ENCODE measurements around the gene RIOK1.
A peak's percentile ranks its signal among the peaks of the same experiment; 100 is the strongest.
"Not testable (repeated sequence)": the region's sequence is repeated elsewhere in the genome, so short reads cannot be mapped to it uniquely, and the experiment has no call there.

RIOK1 gene

DNA sequence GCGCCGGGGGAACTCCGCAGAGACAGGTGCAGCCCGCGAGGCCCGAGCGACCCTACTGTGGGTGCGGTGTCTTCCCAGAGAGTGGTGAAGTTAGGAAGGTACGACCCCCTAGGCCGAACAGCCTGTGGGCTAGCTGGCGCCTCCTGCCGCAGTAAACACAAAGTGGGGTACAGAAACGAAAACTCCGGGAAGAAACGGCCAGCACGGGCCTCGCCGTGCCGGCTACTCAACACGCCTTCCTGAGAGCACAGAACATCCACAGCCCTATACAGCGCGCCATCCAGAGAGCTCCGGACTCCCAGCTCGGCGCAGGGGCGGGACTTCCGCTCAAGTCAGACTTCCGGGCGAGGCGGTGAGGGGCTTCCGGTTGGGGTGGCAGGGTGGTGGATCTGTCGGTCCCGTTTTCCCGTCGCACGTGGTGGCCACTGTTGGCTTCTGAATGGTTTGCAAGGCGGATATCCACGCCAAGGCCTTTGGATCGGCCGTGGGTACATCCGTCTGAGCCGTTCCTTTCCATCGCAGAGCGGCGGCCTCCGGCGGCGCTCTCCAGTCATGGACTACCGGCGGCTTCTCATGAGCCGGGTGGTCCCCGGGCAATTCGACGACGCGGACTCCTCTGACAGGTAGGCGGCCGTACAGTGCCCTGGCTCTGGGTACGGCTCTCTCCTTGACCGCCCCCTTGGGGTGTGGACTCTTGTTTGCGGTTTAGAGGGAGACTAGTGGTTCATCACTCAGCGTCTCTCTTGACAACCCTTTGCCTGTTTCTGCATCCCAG, at the start of gene RIOK1, which contains the start of gene CAGE1:
RIOK1 (plus strand) TSS at position 358 of the 775 bp plus-strand sequence; CDS start at position 553, 195 bp downstream.
CAGE1 (minus strand) TSS at position 292 of the 775 bp plus-strand sequence. CDS start 2,569 bp downstream, outside the sequence.
- DNase-seq (ENCODE audit: low spot score) = peak; percentile 99

DNA sequence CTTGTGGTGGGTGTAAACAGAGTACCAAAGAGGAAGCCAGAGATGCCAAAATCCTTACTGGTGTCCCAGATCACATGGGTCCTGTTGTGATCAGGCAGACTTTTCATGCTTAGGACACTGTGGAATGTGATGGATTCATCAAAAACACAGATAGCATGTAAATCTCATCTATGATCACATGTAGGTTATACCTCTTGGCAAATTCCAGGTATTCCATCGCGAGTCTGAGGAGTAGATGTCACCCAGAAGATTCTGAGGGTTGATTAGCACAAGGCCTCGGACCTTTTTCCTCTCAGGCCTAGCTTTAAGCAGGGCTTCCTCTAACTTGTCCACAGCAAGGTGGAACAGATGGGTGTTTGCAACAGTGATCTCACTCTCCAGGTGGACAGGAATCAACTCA, 48.3 kb upstream of the RIOK1 start:
- no peak for DNase-seq (ENCODE audit: low spot score)

DNA sequence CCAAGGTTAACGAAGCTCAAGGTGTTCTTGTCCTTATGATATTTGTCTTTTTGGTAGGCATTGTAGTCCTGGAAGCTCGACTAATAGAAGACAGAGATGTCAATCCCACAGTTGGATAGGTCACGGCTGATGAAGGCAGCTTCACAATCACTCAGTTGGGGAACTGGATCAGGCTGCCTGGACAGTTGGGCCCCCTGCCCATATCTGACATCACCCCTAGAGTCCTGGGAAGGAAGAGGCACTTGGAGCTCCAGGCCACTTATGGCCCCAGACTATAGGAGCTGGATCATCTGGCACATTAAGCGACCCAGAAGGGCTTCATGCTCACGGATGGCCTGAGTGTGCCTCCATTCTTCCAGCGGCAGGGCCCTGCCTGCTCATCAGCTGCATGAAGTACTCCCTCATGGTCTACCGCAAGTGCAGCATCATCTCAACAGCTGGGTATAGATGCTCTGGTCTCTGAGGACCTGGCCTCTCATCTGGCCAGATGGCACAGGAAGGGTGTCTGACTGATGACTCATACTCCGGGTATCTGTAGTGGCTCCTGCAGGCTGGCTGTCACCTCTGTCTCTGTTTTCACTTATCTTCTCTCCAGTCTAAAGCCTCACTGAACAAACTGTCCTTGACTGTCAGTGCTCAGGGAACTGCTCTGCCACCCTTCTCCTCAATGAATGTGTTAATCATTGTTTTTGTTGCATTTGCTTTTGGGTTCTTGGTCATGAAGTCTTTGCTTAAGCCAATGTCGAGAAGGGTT, 47.4 kb upstream of the RIOK1 start:
- no peak for DNase-seq (ENCODE audit: low spot score)

DNA sequence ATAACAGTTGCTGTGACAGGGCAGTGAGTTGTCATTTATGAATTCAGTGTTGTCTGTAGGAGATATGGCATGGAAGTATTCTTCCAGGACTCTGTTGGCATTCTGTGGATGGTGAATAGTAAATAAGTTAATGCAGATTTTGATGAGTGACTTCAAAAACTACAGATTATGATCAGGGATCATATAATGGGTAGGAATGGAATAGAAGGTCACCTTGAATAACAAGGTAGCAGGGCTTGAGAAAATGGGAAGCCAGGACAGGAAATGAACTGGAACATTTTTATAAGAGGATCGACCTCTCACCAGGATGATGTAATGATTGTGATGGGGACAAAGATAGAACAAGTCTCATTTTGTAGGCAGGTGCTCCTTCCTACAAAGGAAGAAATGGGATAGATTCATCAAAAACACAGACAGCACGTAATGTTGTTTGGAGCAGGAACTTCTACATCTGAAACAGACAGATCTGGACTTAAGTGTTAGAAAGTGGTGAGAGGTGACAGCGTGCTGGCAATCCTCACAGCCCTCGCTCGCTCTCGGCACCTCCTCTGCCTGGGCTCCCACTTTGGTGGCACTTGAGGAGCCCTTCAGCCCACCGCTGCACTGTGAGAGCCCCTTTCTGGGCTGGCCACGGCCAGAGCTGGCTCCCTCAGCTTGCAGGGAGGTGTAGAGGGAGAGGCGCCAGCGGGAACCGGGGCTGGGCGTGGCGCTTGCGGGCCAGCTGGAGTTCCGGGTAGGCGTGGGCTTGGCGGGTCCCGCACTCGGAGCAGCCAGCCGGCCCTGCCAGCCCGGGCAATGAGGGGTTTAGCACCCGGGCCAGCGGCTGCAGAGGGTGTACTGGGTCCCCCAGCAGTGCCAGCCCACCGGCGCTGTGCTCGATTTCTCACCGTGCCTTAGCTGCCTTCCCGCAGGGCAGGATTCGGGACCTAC, 45.8 kb upstream of the RIOK1 start:
- DNase-seq (ENCODE audit: low spot score) = no peak

DNA sequence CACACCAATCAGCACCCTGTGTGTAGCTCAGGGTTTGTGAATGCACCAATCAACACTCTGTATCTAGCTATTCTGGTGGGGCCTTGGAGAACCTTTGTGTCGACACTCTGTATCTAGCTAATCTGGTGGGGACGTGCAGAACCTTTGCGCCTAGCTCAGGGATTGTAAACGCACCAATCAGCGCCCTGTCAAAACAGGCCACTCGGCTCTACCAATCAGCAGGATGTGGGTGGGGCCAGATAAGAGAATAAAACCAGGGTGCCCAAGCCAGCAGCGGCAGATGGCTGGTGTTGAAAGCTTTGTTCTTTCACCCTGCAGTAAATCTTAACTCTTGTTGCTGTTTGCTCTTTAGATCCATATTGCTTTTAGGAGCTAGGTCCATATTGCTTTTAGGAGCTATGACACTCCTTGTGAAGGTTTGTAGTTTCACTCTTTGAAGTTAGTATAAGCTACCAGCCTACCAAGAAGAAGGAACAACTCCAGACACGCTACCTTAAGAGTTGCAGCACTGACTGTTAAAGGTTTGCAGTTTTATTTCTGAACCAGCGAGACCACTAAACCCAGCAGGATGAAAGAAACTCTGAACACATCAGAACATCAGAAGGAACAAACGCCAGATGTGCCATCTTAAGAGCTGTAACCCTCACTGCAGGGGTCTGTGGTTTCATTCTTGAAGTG, 44.7 kb upstream of the RIOK1 start:
- DNase-seq (ENCODE audit: low spot score) = not testable (repeated sequence)

DNA sequence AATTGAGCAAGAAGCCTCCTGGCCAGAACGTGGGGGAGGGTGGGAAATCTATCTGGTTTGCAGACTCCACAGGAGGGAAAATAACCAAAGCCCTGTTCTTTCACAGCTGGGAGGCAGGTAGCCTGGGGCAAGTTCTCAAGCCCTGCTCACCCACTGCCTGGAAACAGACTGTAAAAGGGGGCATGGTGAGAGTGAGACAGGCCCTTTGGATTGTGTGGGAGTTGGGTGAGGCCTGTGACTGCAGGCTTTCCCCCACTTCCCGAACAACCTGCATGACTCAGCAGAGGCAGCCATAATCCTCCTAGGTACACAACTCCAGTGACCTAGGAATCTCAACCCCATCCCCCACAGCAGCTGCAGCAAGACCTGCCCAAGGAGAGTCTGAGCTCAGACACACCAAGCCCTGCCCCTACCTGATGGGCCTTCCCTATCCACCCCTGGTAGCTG, 42.0 kb upstream of the RIOK1 start:
- not testable (repeated sequence) for DNase-seq (ENCODE audit: low spot score)

DNA sequence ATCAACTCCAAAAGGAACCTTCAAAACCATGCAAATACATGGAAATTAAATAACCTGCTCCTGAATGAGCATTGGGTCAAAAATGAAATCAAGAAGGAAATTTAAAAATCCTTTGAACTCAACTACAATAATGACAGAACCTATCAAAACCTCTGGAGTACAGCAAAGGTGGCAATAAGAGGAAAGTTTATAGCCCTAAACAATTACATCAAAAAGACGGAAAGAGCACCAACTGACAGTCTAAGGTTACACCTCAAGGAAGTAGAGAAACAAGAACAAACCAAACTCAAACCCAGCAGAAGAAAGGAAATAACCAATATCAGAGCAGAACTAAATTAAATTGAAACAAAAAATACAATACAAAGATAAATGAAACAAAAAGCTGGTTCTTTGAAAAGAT, 39.0 kb upstream of the RIOK1 start:
- not testable (repeated sequence) for DNase-seq (ENCODE audit: low spot score)

DNA sequence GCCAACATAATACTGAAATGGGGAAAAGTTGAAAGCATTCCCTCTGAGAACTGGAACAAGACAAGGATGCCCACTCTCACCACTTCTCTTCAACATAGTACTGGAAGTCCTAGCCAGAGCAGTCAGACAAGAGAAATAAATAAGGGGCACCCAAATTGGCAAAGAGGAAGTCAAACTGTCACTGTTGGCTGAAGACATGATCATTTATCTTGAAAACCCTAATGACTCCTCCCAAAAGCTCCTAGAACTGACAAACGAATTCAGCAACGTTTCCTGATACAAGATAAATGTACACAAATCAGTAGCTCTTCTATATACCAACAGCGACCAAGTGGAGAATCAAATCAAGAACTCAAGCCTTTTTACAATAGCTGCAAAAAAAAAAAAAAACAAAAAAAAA, 37.7 kb upstream of the RIOK1 start:
- DNase-seq (ENCODE audit: low spot score) = not testable (repeated sequence)

DNA sequence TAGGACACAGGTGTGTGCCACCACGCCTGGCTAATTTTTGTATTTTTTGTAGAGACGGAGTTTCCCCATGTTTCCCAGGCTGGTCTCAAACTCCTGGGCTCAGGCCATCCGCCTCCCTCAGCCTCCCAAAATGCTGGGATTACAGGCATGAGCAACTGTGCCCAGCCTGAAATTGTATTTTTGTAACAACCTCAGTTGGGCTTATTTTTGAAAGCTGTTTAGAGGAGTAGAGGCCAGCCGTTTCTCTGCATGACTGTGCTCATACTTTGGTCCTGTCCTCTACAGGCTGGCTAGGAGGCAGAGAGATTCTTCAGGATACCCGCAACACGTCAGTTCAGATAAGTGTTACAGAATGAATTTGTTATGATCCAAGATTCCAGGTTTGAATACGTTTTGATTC, 22.2 kb upstream of the RIOK1 start:
- DNase-seq (ENCODE audit: low spot score) = no peak

DNA sequence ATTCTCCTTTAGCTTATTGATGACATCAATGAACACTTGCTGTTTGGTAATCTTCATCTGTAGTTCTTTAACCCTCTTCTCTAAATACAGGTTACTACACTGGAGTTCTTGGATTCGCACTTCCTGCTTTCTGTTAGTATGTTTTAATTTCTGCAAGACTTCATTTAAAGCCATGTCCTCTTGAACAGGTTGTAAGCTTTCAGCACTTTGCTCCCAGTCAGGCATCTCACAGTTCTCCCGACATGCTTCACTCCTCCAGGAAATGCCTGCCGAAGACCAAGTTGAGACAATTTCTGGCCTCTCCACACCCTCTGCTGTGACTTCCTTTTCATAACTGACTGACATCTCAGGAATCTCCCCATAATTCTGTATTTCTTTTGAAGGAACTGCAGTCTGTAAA, 15.9 kb upstream of the RIOK1 start:
- no peak for DNase-seq (ENCODE audit: low spot score)

DNA sequence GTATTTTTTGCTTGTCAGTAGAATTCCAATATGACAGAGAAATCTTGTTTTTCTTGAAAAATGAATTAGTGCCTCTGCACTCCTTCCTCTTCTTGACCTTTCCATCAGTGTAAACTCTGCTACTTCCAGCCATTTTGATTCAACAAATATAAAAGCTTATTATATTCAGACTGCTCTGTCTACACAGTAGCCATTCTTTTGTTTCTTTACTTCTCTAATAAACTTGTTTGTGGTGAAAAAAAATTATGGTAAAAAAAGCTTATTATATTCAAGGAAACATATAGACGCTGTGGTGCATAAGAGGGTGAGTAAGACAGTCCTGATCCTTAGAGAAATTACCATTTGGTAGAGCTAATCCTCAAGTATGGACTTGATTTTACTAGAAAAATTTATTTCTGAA, 11.6 kb upstream of the RIOK1 start:
- DNase-seq (ENCODE audit: low spot score) = no peak

DNA sequence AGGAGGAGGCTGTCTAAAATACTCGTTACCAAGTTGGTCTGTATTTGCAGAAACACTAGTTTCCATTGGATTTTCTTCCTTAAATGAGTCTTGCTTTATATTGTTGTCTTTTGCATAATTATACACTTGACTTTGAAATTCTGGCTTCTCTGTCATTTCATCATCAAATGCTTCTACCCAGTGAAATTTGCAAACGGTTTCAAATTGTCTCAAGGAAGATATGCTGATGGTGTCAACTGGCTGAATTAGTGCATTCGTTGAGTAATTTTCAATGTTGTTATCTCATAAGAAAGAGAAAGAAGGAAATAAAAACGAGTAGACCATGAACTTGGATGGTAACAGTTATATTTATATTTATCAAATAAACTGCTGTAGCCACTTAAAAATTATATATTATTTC, 10.9 kb upstream of the RIOK1 start:
- no peak for DNase-seq (ENCODE audit: low spot score)

DNA sequence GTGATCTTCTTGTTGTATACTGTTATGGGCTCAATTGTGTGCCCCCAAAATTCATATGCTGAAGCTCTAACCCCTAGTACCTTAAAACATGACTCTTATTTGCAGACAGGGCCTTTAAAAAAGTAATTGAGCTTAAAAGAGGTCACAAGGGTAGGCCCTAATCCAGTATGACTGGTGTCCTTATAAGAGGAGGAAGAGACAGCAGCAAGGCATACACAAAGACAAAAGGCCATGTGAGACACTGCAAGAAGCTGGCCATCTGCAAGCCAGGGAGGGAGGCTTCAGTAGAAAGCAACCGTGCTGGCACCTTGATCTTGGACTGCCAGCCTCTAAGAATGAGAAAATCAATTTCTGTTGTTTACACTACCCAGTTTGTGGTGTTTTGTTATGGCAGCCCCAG, 8.5 kb upstream of the RIOK1 start:
- no peak for DNase-seq (ENCODE audit: low spot score)

DNA sequence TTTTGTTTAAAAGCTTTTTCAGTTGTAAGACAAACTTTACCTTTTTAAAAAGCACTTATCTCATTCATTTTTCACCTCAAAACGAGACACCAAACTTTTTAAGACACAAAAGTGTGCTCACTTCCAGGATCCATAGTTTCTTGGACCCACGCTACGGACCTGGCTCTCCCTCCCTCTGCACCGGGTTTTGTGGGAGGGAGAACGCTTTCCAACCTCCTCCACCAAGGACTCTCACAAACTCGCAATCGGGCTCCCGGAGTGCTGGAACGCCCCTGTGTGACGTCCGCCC, 502 bp upstream of the RIOK1 start:
- DNase-seq (ENCODE audit: low spot score) = no peak

DNA sequence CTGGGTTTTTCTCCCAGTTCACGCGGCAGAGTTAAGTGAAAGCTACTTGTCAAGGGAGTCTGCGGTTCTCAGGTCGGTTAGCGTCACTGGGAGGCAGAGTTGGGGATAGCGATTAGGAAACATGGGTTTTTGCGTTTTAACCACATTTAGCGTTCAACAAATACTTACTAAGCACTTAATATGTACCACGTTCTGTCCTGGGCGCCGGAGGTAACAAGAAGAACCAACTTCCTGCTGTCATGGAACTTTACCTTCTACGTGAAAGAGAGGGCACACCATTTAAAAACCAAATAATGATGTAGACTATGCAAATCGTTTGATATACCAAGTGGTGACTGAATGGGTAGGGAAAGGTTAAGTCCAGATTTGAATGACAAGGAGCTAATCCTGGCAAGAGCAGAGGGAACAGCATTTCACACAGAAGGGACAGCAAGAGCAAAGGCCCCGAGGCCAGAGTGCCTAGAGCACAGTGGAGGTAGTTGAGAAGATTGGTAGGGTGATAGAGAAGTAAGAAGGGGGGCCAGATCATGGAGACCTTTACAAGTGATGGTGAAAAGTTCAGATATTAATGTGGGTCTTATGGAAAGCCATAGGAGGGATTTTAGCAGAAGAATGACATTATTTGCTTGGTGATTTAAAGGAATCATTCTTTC, 744 bp downstream of the RIOK1 start:
- no peak for DNase-seq (ENCODE audit: low spot score)

DNA sequence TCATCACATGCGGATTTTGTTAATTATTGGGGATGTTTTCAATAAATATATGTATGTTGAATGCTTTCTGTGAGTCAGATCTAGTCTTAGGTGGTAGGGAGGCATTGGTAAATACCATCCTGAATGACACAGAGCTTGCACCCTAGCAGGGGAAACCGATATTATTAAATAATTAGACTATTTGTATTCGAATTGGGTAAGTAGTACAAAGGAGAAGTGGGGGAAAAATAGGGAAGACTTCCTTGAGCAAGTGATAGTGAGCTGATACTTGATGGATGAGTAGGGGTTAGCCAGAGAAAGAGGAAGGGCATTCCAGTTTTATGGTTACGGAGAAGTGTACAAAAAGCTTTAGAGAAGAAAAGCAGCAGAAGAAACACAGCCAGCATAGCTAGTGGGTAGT, 1.5 kb downstream of the RIOK1 start:
- no peak for DNase-seq (ENCODE audit: low spot score)

DNA sequence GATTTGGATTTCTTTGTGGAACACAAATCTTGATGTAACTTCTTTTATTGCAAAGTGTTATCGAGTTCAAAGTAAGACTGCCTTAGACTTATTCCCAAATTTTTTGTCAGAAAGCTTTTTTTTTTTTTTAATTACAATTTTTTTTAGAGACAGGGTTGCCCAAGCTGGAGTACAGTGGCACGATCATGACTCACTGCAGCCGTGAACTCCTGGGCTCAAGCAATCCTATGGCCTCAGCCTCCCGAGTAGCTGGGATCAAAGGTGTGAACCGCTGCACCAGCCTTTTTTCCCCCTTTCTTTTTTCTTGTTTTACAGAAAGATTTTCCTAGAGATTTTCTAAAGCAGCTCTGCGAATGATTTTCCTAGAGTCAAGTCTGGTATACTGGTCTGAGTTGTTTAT, 2.8 kb downstream of the RIOK1 start:
- DNase-seq (ENCODE audit: low spot score) = no peak

DNA sequence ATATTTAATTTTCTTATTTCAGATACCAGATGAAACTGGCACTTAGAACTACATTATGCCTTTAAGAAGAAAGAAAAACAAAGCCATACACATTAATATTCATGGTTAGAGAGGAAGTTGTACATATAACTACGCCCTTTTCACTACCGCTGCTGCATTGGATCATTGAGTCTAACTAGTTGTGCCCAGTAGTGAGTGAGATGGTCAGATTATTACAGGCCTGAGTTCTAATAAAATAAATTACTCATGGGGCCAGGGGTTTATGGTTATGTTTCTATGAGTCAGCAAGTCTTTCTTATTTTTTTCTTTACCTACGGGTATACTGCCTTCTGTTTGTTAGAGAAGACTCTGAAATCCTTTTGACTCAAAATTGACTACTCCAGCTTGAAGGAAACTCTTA, 11.5 kb downstream of the RIOK1 start:
- DNase-seq (ENCODE audit: low spot score) = no peak

DNA sequence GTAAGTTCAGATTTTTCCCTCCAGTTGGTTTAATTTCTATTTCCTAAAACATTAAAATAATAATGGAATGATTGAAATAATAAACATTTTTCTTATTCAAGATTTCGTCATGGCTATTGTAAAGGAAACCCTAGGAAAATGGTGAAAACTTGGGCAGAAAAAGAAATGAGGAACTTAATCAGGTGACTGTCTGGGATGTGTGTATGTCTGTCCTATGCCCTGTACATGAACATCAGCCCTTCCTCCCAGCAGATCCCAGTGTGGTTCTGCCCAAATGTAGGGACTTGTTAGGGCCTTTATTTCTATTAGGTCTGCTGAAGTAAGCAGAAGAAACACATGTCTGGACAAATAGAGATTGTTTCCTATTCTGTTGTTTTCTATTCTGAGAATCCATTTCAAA, 13.1 kb downstream of the RIOK1 start:
- no peak for DNase-seq (ENCODE audit: low spot score)

DNA sequence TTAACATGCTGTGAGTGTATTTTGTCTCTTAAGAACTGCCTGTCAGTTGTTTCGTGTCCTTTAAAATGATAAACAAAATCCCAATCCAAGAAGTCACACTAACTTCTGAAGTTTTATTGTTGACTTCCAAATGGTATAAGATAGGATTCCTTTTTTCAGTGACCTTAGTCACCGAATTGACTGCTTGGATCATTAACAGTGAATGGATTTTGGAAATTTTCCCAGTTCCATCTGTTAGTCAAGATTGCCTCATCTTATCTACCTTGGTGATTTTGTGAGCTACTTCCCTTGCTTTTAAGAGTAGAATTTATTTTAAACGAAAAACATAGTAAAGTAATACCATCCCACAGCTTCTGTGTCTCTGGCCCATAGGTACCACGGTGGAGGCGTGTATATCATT, 14.9 kb downstream of the RIOK1 start:
- DNase-seq (ENCODE audit: low spot score) = no peak

DNA sequence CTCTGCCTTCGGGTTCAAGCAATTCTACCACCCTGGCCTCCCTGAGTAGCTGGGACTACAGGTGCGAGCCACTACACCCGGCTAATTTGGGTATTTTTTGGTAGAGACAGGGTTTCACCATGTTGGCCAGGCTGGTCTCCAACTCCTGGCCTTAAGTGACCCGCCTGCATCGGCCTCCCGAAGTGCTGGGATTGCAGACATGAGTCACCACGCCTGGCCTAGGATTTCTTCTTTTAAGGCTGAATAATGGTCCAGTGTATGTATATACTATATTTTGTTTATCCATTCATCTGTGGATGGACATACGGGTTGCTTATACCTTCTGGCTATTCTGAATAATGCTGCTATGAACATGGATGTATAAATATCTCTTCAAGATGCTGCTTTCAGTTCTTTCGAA, 17.1 kb downstream of the RIOK1 start:
- DNase-seq (ENCODE audit: low spot score) = no peak

Measured in D341Med (cell line).